Smooth muscle cell (in vitro differentiated cells): ENCODE measurements around the gene RHOF. TPM values are rescaled to one million over a fixed set of nuclear protein-coding genes. Genes with fewer than 3 reads are reported as not detected.

Experiments
- DNase-seq: peaks from one replicate; lab custom pipeline; 2025; ENCODE audit not compliant: unreplicated experiment; lab: John Stamatoyannopoulos, UW
- H2AFZ ChIP-seq: fragments of 200-600 bp; sonication (generic); 2 replicates; pipeline ENCODE4 v1.6.0; 2016; ENCODE audit warnings: antibody characterized with exemption, low read depth, mild to moderate bottlenecking
- H3F3A ChIP-seq: fragments of 200-600 bp; sonication (generic); 2 replicates; pipeline ENCODE4 v1.6.0; 2017; ENCODE audit warnings: antibody characterized with exemption, low read depth
- H3K27ac ChIP-seq: fragments of 200-600 bp; sonication (generic); 2 replicates; pipeline ENCODE4 v1.5.1; 2016; ENCODE audit warnings: low read depth, mild to moderate bottlenecking
- H3K27me3 ChIP-seq: fragments of 200-600 bp; sonication (generic); 2 replicates; pipeline ENCODE4 v1.6.1; 2016; ENCODE audit warnings: low read depth, mild to moderate bottlenecking
- H3K36me3 ChIP-seq: fragments of 200-600 bp; sonication (generic); 2 replicates; pipeline ENCODE4 v1.5.1; 2016; ENCODE audit warnings: low read depth
- H3K4me1 ChIP-seq: fragments of 200-600 bp; sonication (generic); 2 replicates; pipeline ENCODE4 v1.5.1; 2016; ENCODE audit warnings: low read depth
- H3K4me2 ChIP-seq: fragments of 200-600 bp; sonication (generic); 2 replicates; pipeline ENCODE4 v1.6.0; 2016; ENCODE audit warnings: mild to moderate bottlenecking
- H3K4me3 ChIP-seq: fragments of 200-600 bp; sonication (generic); 2 replicates; pipeline ENCODE4 v1.5.1; 2016; ENCODE audit warnings: mild to moderate bottlenecking
- H3K79me2 ChIP-seq: fragments of 200-600 bp; sonication (generic); 2 replicates; pipeline ENCODE4 v1.6.0; 2016; ENCODE audit warnings: low read depth, mild to moderate bottlenecking
- H3K9ac ChIP-seq: fragments of 200-600 bp; sonication (generic); 2 replicates; pipeline ENCODE4 v1.6.0; 2016; ENCODE audit warnings: low read depth
- H3K9me3 ChIP-seq: fragments of 200-600 bp; sonication (generic); replicated peaks from 2 replicates; pipeline ENCODE4 v1.5.1; 2016; ENCODE audit warnings: low read depth
- H4K20me1 ChIP-seq: fragments of 200-600 bp; sonication (generic); 2 replicates; pipeline ENCODE4 v1.6.0; 2016; ENCODE audit warnings: low read depth
- WGBS: methylation state at CpG from one replicate; pipeline ENCODE4 v1.1.7; 2016; ENCODE audit warnings: low lambda C conversion rate; 5-methylcytosine and 5-hydroxymethylcytosine counted together
- polyA plus RNA-seq: library from polyadenylated mRNA; unstranded; fragments of >200 nt; fragmentation: Nextera tagmentation; extraction: Ambion mirVana; gene quantifications from 2 replicates; pipeline ENCODE4 v1.2.1, GENCODE V29; 2016
- total RNA-seq: library from RNA; depleted of rRNA; stranded (reverse); fragments of >200 nt; gene quantifications from 2 replicates; pipeline ENCODE4 v1.2.3, GENCODE V29; 2014
- TF ChIP-seq, protein P1 (sequence below): fragments of 200-600 bp; sonication (generic); IDR thresholded peaks from 2 replicates; pipeline ENCODE4 v1.5.1; 2017; ENCODE audit warnings: borderline replicate concordance, mild to moderate bottlenecking, antibody characterized with exemption; ENCODE audit not compliant: insufficient read depth, poor library complexity, severe bottlenecking

The RHOF gene
- total and polyA plus RNA-seq, 2 experiments from 2014 or later = 15.3 to 25.9 TPM

DNA sequence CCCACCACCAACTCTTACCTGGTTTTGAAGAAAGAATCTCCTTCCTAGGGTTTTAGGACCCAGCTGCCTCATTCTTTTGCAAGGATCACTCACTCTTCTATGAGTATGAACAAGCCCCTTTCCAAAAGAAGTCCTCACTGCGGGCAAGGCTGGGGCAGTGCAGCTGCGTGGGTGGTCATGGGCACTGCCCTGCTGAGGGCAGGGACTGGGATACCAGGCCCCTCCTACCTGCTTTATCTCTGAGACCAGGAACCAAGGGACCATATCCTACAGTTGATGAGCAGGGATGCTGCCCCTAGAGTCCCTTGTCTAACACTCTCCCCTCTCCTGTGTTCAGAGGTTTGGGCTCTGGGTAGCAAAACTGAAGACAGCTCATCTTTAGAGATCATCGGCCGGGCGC lies 44.6 kb upstream of the RHOF start:
- no peaks in the 10 kb centered on the region for H3K36me3 ChIP-seq
- no peaks in the 10 kb centered on the region for H3K9me3 ChIP-seq
- H3F3A ChIP-seq = no peaks in the 10 kb centered on the region
- no peak for DNase-seq
- no peak overlapping the region for H3K4me2 ChIP-seq
- 97% methylated on average over 5 of the region's 5 CpGs for WGBS
- no peak overlapping the region for H3K9ac ChIP-seq
- no peaks in the 10 kb centered on the region for H3K79me2 ChIP-seq
- H3K4me1 ChIP-seq = no peaks in the 10 kb centered on the region
- TF ChIP-seq, protein P1, sequence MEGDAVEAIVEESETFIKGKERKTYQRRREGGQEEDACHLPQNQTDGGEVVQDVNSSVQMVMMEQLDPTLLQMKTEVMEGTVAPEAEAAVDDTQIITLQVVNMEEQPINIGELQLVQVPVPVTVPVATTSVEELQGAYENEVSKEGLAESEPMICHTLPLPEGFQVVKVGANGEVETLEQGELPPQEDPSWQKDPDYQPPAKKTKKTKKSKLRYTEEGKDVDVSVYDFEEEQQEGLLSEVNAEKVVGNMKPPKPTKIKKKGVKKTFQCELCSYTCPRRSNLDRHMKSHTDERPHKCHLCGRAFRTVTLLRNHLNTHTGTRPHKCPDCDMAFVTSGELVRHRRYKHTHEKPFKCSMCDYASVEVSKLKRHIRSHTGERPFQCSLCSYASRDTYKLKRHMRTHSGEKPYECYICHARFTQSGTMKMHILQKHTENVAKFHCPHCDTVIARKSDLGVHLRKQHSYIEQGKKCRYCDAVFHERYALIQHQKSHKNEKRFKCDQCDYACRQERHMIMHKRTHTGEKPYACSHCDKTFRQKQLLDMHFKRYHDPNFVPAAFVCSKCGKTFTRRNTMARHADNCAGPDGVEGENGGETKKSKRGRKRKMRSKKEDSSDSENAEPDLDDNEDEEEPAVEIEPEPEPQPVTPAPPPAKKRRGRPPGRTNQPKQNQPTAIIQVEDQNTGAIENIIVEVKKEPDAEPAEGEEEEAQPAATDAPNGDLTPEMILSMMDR = no peak
- H2AFZ ChIP-seq = no peak overlapping the region
- H4K20me1 ChIP-seq = no peaks in the 10 kb centered on the region
- H3K4me3 ChIP-seq = no peak overlapping the region
- H3K27ac ChIP-seq = no peak overlapping the region
- no peaks in the 10 kb centered on the region for H3K27me3 ChIP-seq

DNA sequence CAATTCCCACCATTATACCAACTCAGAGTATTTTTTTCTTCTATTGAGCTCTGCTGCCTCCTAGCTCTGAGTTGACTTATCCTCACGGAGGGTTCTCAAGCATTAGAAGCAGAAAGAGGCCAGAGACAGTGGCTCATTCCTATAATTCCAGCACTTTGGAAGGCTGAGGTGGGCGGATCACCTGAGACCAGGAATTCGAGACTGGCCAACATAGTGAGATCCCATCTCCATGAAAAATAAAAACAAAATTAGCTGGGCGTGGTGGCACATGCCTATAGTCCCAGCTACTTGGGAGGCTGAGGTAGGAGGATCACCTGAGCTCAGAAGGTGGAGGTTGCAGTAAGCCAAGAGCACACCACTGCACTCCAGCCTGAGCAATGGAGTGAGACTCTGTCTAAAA lies 44.2 kb upstream of the RHOF start:
- Histone ChIP-seq H3K4me2 (no peak overlapping the region), H3K27ac (no peak overlapping the region), H3K36me3 (no peaks in the 10 kb centered on the region), H3K9me3 (no peaks in the 10 kb centered on the region), H2AFZ (no peak overlapping the region), H3K9ac (no peak overlapping the region), H4K20me1 (no peaks in the 10 kb centered on the region), H3K4me1 (no peaks in the 10 kb centered on the region), H3K79me2 (no peaks in the 10 kb centered on the region), H3K4me3 (no peak overlapping the region), H3K27me3 (no peaks in the 10 kb centered on the region), H3F3A (no peaks in the 10 kb centered on the region)
- 79% methylated on average over 4 of the region's 4 CpGs for WGBS
- no peak for DNase-seq
- TF ChIP-seq, protein P1 = no peak

DNA sequence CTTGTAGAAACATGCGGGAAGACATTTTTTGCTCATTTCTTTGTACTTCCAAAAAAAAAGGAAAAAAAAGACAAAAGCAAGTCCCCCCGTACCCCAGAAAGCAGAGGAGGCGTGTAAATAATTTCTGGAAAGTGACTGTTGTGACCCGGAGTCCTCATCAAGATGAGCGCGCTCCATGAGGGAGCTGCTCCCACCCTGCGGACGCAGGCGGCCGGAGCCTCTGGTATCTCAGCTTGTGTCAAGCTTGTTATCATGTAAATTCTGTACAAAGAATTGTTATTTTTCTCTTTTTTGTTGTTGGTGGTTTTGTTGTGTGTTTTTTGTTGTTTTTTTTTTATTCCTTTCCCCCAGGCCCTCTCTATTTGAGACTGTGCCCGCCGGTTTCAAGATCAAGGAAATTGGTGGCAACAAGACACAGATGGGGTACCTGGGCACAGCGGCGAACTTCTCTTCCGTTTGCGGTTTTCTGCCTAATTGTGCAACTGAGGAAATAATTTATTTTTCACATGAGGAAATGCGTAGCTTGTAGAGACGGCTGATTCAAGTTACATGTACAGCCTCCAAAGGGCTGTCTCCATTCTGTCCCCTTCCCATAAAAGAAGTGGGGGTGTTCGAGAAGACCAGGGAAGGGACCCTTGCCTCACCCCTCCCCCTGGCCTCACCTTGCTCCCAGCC lies 38.2 kb upstream of the RHOF start:
- Histone ChIP-seq H3K79me2 (no peaks in the 10 kb centered on the region), H3K9me3 (no peaks in the 10 kb centered on the region), H3K27me3 (no peaks in the 10 kb centered on the region), H3K4me2 (no peak overlapping the region), H3K36me3 (no peaks in the 10 kb centered on the region), H3K27ac (no peak overlapping the region), H2AFZ (no peak overlapping the region), H3F3A (no peaks in the 10 kb centered on the region), H3K4me3 (no peak overlapping the region), H3K9ac (no peak overlapping the region), H3K4me1 (no peaks in the 10 kb centered on the region), H4K20me1 (peaks cover 13% of the 10 kb centered on the region)
- TF ChIP-seq, protein P1 = no peak
- DNase-seq = no peak
- WGBS = 97% methylated on average over 19 of the region's 19 CpGs
